K562 treated with DMSO at 1 percent for 48 hours (cell line): Measurements from ENCODE around the gene PRKCH. TPM values are rescaled to one million over a fixed set of nuclear protein-coding genes. Genes with fewer than 3 reads are reported as not detected.

ENCODE experiments used
- total RNA-seq: library from RNA; unstranded; fragments of 300-600 nt; gene quantifications from 2 replicates; pipeline ENCODE4 v1.2.3, GENCODE V29; 2022; ENCODE audit warnings: low replicate concordance; ENCODE audit errors: extremely low read depth

PRKCH gene
- not detected in 2 replicates for total RNA-seq

DNA sequence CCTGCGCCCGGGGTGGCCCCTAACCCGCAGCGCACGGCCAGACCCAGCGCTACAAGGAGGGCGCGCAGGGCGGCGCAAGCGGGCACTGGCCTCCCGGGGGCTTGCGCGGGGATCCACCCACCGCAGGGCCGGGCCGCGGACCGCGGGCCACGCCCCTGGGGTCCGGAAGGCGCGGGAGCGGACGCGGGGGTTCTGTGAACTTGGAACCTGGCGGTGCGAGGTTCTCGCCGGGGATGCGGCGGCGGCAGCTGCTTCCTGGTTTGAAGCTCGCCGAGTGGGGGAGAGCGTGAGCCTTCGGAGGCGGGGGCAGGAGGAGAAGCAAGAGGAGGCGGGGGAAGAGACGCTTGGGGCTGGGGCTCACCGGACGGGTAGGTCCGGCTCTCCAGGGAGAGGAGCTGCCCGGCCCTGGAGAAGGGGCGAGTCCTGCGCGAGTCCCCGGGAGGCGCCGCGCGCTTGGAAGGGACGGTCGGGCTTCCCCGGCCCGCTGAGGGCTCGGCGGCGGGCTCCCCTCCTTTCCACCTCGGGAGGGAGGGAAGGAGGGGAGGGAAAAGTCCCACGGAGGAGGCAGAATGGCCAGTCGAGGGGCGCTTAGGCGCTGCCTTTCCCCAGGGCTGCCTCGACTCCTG, at the start of gene PRKCH:
Gene PRKCH, plus strand, starts transcription at position 195 of the 626 bp plus-strand sequence. CDS start 523 bp downstream, outside the sequence.

DNA sequence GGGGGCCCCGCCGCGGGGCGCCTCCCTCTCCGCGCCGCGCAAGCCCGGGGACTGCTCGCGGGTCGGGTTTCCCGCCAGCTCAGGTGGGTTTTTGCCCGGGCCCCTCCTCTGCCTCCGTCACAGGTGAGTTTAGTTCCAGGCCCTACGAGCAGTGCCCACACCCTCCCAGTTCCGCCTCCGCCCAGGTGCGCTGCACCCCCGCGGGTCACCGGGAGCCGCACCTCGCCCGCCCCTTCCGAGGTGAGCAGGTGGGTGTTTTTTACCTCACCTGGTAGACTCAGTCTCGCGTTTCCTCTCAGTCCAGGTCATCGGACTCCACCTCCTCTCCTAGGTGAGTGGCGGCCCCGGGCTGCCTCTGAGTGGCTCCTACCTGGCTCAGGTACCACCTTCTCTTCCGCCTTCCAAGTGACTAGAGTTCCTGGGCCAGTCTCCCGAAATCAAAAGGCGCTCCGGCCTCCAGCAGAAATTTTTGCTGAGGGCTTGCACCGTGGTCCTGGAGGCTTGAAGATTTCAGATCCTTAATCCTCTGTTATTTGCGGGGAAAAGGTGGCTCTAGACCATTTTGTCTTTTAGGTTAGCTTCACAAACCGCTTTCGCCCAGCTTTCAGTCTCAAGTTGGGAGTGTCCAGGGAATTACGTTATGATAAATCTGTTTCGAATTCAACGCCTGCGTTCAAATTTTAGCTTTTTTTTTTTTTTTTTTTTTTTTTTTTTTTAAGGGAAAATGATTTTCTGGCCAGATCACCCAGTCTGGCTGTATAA, 40.0 kb upstream of the PRKCH start, which contains the start of gene TMEM30B:
Gene TMEM30B, minus strand, starts transcription at position 153 of the 762 bp plus-strand sequence. CDS start 191 bp downstream, outside the sequence.

Other genes with a start within 250 kb of the PRKCH start
- gene TMEM30B, start 40.2 kb upstream of the PRKCH start, total RNA-seq, result not detected in 2 replicates